Activated CD4-positive, alpha-beta T cell treated with anti-CD3 and anti-CD28 coated beads, Interleukin-2, amount 50 U/mL, for 1 hour (primary cell): ENCODE results near the gene PAX7.

ENCODE experiments used
- DNase-seq: peaks from one replicate; pipeline ENCODE4 v3.0.0-alpha.2; 2020

PAX7 gene

GRCh38 chr1:18711003-18711402 is 80.4 kb downstream of the PAX7 start:
- no peak for DNase-seq

DNA sequence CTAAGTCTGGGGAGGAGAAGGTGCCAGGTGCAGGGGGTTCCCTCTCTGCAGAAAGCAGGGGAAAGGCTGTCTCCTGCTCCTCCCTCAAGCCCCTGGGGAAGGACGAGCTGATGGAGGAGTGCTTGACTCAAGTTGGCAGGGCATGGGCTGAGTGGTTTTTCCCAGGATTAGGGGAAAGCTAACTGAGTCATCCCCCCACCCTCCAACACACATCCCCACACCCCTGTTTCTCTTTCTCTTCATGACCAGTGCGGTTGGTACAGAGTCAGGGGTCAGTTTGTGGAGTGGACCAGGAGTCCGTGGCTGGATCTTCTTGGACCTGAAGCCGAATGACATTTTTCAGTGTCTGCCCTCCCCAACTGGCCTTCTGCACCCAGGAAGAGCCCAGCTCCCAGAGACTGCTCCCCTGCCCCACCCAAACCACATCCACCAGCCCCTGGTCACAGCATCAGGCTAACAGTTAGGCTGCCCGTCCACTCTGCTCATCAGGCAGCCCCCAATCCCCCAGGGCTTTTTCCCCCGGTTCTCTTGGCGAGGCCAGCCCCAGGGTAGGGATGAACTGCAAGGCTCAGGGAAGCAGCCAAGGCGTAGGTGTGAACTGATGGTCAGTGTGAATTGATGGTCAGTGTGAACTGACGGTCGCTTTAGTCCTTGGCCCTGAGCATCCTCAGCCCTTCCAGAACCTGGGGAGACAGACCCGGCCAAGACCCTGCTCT is 81.0 kb downstream of the PAX7 start:
- DNase-seq, result no peak

DNA sequence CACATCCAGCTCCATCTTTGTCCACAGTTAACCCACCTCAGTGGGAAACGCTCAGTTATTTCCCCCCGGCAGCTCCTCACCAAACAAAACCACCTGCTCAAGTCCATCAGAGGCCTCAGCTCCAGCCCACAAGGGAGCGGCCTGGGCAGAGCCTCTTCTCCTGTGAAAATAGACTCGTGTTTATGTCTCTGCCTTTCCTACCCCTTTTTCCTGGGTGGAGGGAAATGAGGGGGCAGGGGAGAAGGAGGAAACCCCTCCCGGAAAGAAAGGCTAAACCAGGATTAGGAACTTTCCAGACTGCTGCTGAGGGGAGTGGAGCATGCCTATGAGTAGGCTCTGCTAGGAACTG is 81.6 kb downstream of the PAX7 start:
- no peak for DNase-seq

DNA sequence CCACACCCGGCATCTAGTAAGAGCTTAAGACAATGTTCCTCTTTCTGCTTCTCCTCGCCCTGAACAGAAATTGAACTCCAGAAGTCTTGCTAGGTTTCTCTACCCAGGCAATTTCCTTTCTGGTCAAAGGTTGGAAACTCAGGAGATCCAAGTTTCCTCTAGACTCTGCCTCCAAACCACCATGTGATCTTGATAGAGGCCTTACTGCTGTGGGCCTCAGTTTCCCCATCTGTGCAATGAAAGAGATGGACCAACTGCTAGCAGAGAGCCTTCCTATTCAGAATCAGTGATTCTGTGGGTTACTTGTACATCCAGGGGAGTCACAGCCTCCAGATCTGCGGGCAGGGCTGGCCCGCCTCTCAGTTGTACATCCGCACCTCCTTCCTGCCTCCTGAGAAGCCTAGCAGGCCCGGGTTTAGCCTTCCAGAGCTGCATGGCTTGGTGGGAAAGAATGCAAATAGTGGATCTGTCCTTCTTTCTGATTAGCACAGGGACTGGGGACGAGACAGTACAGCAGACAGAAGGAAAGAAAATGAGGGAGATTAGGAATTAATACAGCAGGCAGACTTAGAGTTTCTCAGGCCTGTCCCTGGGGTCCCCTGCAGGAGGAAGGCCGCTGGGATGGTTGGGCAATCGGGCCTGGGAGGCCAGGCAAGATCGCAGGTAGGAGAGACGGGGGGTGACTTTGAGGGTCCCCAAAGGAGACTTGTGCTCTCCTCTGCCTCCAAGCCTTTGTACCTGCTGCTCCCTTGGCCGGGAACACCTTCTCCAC is 83.9 kb downstream of the PAX7 start:
- DNase-seq, result no peak

- DNase-seq, result no peak
Observed at GRCh38 chr1:18716112-18716784, 85.6 kb downstream of the PAX7 start.

- DNase-seq, result no peak
Observed at GRCh38 chr1:18716785-18717678, 86.4 kb downstream of the PAX7 start.

GRCh38 chr1:18719786-18720451 is 89.3 kb downstream of the PAX7 start:
- DNase-seq, result no peak

GRCh38 chr1:18721041-18721440 is 90.4 kb downstream of the PAX7 start:
- DNase-seq, result no peak

- DNase-seq, result no peak
Observed at GRCh38 chr1:18721776-18722175, 91.1 kb downstream of the PAX7 start.

GRCh38 chr1:18722270-18722669 is 91.6 kb downstream of the PAX7 start:
- DNase-seq, result no peak

DNA sequence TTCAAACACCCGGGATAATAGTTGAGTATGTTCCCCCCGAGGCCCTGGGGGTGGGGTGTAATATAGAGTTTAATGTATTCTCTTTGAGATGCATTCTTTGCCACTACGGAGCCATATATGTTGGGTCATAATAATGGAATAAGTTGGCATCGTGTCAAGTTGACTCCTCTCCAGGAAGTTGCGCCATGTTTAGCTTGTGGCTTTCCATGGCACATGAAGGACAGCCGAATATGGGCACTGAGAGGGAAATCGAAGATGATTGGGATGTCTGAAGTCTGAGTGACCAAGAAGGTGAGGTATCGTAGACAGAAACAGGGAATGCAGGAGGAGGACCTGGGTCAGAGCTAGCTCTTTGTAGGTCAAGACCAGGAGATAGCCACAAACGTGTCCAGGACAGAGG is 92.6 kb downstream of the PAX7 start:
- DNase-seq, result no peak

DNA sequence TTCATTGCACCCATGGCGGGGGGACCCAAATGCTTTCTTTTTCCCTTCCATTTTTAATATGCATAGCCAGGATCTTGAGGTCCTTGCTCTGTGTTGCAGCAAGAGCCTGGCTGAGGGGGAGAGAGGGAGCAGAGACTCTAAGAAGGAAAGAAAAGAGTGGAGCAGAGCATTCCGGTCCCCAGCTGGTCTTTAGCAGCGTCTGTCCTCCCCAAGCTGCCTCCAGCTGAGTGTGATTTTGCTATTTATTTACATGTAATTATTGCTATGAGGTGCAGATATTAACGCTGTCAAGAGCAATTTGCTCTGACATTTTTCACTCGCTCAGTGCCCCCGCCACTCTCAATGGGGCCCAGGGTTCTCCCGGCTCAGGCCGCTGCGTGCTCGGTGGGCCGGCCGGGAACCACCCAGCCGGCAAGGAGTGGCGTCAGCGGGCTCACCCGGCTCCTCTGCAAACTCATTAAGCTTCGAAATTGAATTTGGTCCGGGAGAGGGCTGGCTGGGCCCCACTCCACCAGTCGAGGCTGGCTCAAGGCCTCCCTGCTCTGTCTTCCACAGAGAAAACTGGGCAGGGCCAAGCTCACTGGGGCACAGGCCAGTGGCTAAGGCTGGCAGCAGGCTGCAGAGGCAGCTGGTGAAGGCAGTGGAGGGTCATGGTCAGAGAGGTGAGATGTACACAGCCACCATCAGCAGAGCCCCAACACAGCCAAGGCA is 93.2 kb downstream of the PAX7 start:
- DNase-seq, result no peak

- DNase-seq, result no peak
Observed at GRCh38 chr1:18724801-18725200, 94.2 kb downstream of the PAX7 start.

DNA sequence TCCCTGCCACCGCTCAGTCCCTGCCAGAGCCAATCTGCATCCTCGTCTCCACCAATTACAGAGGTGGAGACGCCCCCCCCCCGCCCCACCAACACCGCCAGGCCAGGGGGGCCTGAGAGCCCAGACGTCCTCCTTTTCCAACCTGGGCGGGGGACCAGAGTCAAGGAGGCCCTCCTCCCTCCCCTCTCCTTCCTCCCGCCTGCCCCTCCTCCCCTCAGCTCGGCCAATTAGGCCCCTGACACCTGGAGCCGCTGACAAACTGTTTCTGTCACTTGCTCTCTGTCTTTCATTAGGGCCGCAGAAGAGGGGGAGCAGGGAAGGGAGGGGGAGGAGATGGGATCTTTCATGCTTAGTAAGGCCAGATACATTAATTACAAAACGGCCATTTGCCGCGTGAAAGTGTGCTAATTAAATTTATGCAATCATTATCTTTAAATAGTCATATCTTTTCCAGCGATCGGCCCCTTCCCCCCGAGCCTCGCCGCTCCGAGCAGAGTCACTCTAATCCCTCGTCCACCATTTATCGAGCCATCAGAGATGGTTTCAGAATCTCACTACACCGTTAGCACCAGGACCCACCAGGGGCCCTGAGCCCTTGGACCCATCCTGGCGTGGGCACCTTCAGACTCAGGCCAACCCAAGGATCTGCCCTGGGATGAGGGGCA is 94.7 kb downstream of the PAX7 start:
- no peak for DNase-seq

- no peak for DNase-seq
Observed at GRCh38 chr1:18726368-18726767, 95.7 kb downstream of the PAX7 start.

DNA sequence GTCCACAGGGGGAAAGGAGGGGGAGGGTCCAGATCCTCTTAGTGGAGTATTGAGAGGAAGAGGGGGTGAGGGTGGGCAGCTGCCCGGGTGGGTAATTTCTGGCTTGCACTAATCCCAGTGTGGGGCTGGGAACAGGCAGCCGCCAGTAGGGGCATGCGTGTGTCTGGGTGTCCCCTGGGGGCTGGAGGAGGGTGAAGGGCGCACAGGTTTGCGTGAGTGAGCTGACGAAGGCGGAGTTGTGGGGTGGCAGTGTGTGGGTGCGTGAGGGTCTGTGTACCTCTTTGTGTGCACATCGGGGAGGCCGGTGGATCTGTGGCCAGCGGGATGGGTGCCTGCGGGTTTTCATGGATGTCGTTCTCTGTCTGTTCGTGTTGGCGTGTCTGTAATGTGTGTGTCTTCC is 97.3 kb downstream of the PAX7 start:
- no peak for DNase-seq

DNA sequence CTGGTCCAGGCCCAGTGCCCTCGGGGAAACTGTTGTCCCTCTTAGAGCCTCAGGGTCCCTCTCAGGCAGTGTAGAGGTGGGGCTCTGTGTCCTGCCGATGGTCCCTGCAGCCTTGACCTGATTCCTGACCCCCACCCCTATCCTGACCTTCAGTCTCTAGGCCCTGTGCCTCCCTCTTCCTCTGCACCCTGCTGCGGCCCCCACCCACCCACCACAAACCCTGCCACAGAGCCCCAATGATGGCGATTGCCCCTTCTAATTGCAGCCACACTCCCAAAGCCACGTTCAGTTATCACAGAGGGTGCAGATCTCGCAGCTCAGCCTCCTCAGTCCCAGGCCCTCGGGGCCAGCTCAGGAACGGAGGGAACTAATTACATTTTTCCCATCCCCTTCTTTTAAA is 99.7 kb downstream of the PAX7 start:
- no peak for DNase-seq

- DNase-seq, result no peak
Observed at GRCh38 chr1:18731148-18731547, 100.5 kb downstream of the PAX7 start.

DNA sequence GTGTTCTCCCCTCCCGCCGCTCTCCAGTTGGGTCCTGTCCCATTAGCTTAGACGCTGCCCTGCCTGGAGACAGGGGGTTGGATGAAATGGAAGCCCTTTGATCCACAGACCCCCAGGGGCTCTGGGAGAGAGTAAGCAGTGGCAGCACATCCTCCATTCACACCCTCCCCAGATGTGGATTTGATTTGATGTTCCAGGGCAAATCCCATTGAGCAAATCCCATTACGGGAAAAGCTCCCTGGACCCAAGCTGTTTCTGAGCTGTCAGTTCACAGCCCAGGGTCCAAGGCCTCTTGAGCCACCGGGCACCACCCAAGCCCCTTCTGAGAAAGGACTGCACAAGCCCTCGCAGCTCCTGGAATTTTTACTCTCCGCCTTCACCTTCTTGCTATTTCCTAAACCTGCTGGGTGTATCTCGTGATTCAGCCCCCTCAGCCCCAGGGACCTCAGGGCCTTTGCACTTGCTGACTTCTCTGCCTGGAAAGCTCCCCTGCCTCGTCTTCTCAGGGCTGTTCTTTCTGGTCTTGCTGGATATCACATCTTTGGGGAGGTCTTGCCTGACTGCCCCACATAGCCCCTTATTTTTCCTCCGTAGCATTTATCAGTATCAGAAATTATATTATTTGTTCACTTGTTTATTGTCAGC is 101.1 kb downstream of the PAX7 start:
- no peak for DNase-seq

DNA sequence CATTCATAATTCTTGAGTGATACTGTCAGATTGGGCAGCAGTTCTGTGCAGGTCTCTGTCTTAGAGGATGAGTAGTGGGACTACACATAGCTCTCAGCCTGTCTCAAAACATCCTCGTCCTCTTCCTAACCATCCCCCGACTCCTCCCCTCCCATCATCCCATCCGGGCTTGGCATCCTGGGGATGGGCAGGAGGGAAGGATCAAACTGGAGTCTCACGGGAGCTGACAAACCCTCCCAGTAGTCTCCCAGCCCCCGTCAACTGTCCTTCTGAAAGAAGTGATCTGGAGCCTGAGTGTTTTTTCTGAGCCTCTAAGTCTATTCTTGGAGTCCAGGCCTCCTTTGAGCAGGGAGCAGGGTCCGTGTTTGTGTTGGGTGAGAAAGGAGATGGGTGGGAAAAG is 102.0 kb downstream of the PAX7 start:
- no peak for DNase-seq

- no peak for DNase-seq
Observed at GRCh38 chr1:18734001-18734400, 103.4 kb downstream of the PAX7 start.
